ENCODE results near the gene CSMD2. TPM values are rescaled to one million over a fixed set of nuclear protein-coding genes. Genes with fewer than 3 reads are reported as not detected.

The CSMD2 gene
- polyA plus RNA-seq, 1 of the 3 experiments (the other 2 are of a cell fraction), result not detected

GRCh38 chr1:33687000-33687399 is 478.0 kb downstream of the CSMD2 start:
- no peaks in the 10 kb centered on the region for H4K20me1 ChIP-seq (ENCODE audit: insufficient read depth)
- H2AFZ ChIP-seq (ENCODE audit: low read depth), result no peak overlapping the region
- TF ChIP-seq FOXM1 (IDR thresholded peaks at IDR 0.05; ENCODE audit: low read depth) (no peak), SMC3 (IDR thresholded peaks at IDR 0.05; ENCODE audit: low read depth, low read length) (no peak), CHD2 (IDR thresholded peaks at IDR 0.05; ENCODE audit: low read length, partially characterized antibody) (no peak), NRF1 (IDR thresholded peaks at IDR 0.05; ENCODE audit: low read depth, low read length) (no peak), JUND (IDR thresholded peaks at IDR 0.05) (no peak), GABPA (IDR thresholded peaks at IDR 0.05; ENCODE audit: low read depth) (no peak), ELF1 (IDR thresholded peaks at IDR 0.05) (no peak), PBX3 (IDR thresholded peaks at IDR 0.05) (no peak), EP300 (IDR thresholded peaks at IDR 0.05; ENCODE audit: borderline replicate concordance in 1 of 2, low read depth in 1 of 2, low read length in 1 of 2) (no peak), YY1 (IDR thresholded peaks at IDR 0.05; ENCODE audit: low read depth) (no peak), TCF12 (IDR thresholded peaks at IDR 0.05) (no peak), FOSL2 (IDR thresholded peaks at IDR 0.05; ENCODE audit: borderline replicate concordance, low read depth) (no peak), TEAD4 (IDR thresholded peaks at IDR 0.05; ENCODE audit: borderline replicate concordance, insufficient read depth) (no peak)
- no peak for DNase-seq
- H3K27me3 ChIP-seq (ENCODE audit: insufficient read depth), result no peaks in the 10 kb centered on the region
- POLR2A ChIA-PET, result no interaction called here
- H3K9ac ChIP-seq, result no peak overlapping the region
- CTCF ChIA-PET, result interaction anchor here (0.6 to 1.5 kb wide), 3 partner anchors 17 to 188 kb away, joined by 3 to 5 read pairs (median 3); no protein-coding TSS in a partner anchor
- no peak overlapping the region for H3K4me3 ChIP-seq (ENCODE audit: low read depth in 2 of 2, low read length in 1 of 2)
- H3K79me2 ChIP-seq (ENCODE audit: insufficient read depth), result no peaks in the 10 kb centered on the region
- H3K4me2 ChIP-seq, result no peak overlapping the region
- no peaks in the 10 kb centered on the region for H3K36me3 ChIP-seq (replicated peaks in 1 of 2; ENCODE audit: control insufficient read depth in 1 of 2, insufficient read depth in 2 of 2, low read length in 1 of 2)
- H3K9me3 ChIP-seq, result no peaks in the 10 kb centered on the region
- H3K4me1 ChIP-seq (ENCODE audit: control insufficient read depth in 1 of 2, insufficient read depth in 2 of 2, low read depth in 1 of 2, low read length in 1 of 2), result peaks cover 0 to 20% of the 10 kb centered on the region in 2 experiments; a peak in 2 of 4 replicates
- H3F3A ChIP-seq (replicated peaks; ENCODE audit: insufficient read depth), result no peaks in the 10 kb centered on the region
- 36% methylated on average over 1 of the region's 1 CpG for WGBS (ENCODE audit: low lambda C conversion rate)
- no peak overlapping the region for H3K27ac ChIP-seq (ENCODE audit: low read depth in 2 of 2, low read length in 1 of 2)
- no peaks in the 10 kb centered on the region for H3K9me2 ChIP-seq

- Histone ChIP-seq H3F3A (replicated peaks; ENCODE audit: insufficient read depth) (no peaks in the 10 kb centered on the region), H2AFZ (ENCODE audit: low read depth) (no peak overlapping the region), H3K4me2 (no peak overlapping the region), H3K4me3 (ENCODE audit: low read depth in 2 of 2, low read length in 1 of 2) (no peak overlapping the region), H3K79me2 (ENCODE audit: insufficient read depth) (no peaks in the 10 kb centered on the region), H3K36me3 (replicated peaks in 1 of 2; ENCODE audit: control insufficient read depth in 1 of 2, insufficient read depth in 2 of 2, low read length in 1 of 2) (no peaks in the 10 kb centered on the region), H3K9me3 (no peaks in the 10 kb centered on the region), H3K27me3 (ENCODE audit: insufficient read depth) (no peaks in the 10 kb centered on the region), H3K9me2 (no peaks in the 10 kb centered on the region), H3K27ac (ENCODE audit: low read depth in 2 of 2, low read length in 1 of 2) (no peak overlapping the region), H3K4me1 (ENCODE audit: control insufficient read depth in 1 of 2, insufficient read depth in 2 of 2, low read depth in 1 of 2, low read length in 1 of 2) (peaks cover 0 to 20% of the 10 kb centered on the region in 2 experiments; a peak in 2 of 4 replicates), H4K20me1 (ENCODE audit: insufficient read depth) (no peaks in the 10 kb centered on the region), H3K9ac (no peak overlapping the region)
- WGBS (ENCODE audit: low lambda C conversion rate), result 22% methylated on average over 1 of the region's 1 CpG
- DNase-seq, result no peak
- no peak for TF ChIP-seq POLR2AphosphoS5 (IDR thresholded peaks at IDR 0.05; ENCODE audit: low read depth, low read length)
- TF ChIP-seq ZBTB33 (IDR thresholded peaks at IDR 0.05; ENCODE audit: borderline replicate concordance, low read depth), result no peak
- no peak for TF ChIP-seq RAD21 (IDR thresholded peaks at IDR 0.05; ENCODE audit: low read length)
- TF ChIP-seq FOSL2 (IDR thresholded peaks at IDR 0.05; ENCODE audit: borderline replicate concordance, low read depth), result no peak
- no peak for TF ChIP-seq MXI1 (IDR thresholded peaks at IDR 0.05; ENCODE audit: low read depth, low read length)
- no peak for TF ChIP-seq GABPA (IDR thresholded peaks at IDR 0.05; ENCODE audit: low read depth)
- no peak for TF ChIP-seq NFIC (IDR thresholded peaks at IDR 0.05; ENCODE audit: borderline replicate concordance)
- no peak for TF ChIP-seq EZH2phosphoT487 (IDR thresholded peaks at IDR 0.05; ENCODE audit: borderline replicate concordance, low read depth)
- TF ChIP-seq FOXJ3 (CRISPR knock-in tag; IDR thresholded peaks at IDR 0.05), result no peak
- no peak for TF ChIP-seq CHD2 (IDR thresholded peaks at IDR 0.05; ENCODE audit: low read length, partially characterized antibody)
- no peak for TF ChIP-seq SMC3 (IDR thresholded peaks at IDR 0.05; ENCODE audit: low read depth, low read length)
- no peak for TF ChIP-seq SIN3A (IDR thresholded peaks at IDR 0.05; ENCODE audit: borderline replicate concordance, low read depth, low read length)
- POLR2A ChIA-PET, result interaction anchor here (0.8 kb wide), 1 partner anchor 38 kb away, joined by 3 read pairs; no protein-coding TSS in a partner anchor
- CTCF ChIA-PET, result interaction anchor here (0.6 to 1.4 kb wide), 4 partner anchors 17 to 187 kb away, joined by 3 to 5 read pairs (median 4); no protein-coding TSS in a partner anchor
Measured at GRCh38 chr1:33686551-33686950, 478.5 kb downstream of the CSMD2 start.
